H9 (cell line): ENCODE measurements around the gene SCN1B. TPM values are rescaled to one million over a fixed set of nuclear protein-coding genes. Genes with fewer than 3 reads are reported as not detected.

Experiments used
- DNase-seq: peaks from one replicate; pipeline ENCODE4 v3.0.0-alpha.2; 2017
- H2AFZ ChIP-seq: one replicate; pipeline ENCODE4 v1.6.1; 2013; ENCODE audit warnings: mild to moderate bottlenecking, low read length, control low read depth, moderate library complexity
- H2AK5ac ChIP-seq: 2 replicates; pipeline ENCODE4 v1.6.1; 2013; ENCODE audit warnings: low read length, control low read depth, mixed read lengths; ENCODE audit not compliant: insufficient read length
- H2BK120ac ChIP-seq: one replicate; pipeline ENCODE4 v1.6.1; 2013; ENCODE audit warnings: low read depth, mild to moderate bottlenecking, low read length, control low read depth, inconsistent platforms; ENCODE audit not compliant: poor library complexity, severe bottlenecking
- H2BK12ac ChIP-seq: 2 replicates; pipeline ENCODE4 v1.6.1; 2013; ENCODE audit warnings: low read length, control low read depth, mixed read lengths, low read depth; ENCODE audit not compliant: insufficient read length
- H2BK15ac ChIP-seq: 2 replicates; pipeline ENCODE4 v1.6.1; 2013; ENCODE audit warnings: low read depth, low read length, control low read depth
- H2BK20ac ChIP-seq: one replicate; pipeline ENCODE4 v1.6.1; 2013; ENCODE audit warnings: low read depth, mild to moderate bottlenecking, low read length, control low read depth, inconsistent platforms; ENCODE audit not compliant: poor library complexity, severe bottlenecking
- H2BK5ac ChIP-seq: 2 replicates; pipeline ENCODE4 v1.6.1; 2013; ENCODE audit warnings: low read length, control low read depth, mixed read lengths; ENCODE audit not compliant: insufficient read length
- H3K14ac ChIP-seq: 2 replicates; pipeline ENCODE4 v1.6.1; 2013; ENCODE audit warnings: low read length, control low read depth; ENCODE audit not compliant: insufficient read depth
- H3K18ac ChIP-seq: 2 replicates; pipeline ENCODE4 v1.6.1; 2013; ENCODE audit warnings: low read depth, mild to moderate bottlenecking, mixed read lengths, low read length, control low read depth; ENCODE audit not compliant: insufficient read length
- H3K23ac ChIP-seq: 2 replicates; pipeline ENCODE4 v1.6.1; 2013; ENCODE audit warnings: low read length, control low read depth, mixed read lengths, low read depth; ENCODE audit not compliant: insufficient read length
- H3K23me2 ChIP-seq: 2 replicates; pipeline ENCODE4 v1.6.1; 2013; ENCODE audit warnings: low read depth, mild to moderate bottlenecking, mixed read lengths, low read length, control low read depth; ENCODE audit not compliant: insufficient read length, poor library complexity, severe bottlenecking
- H3K27ac ChIP-seq: 2 replicates; pipeline ENCODE4 v1.5.1; 2013; ENCODE audit warnings: low read length, control low read depth, mixed read lengths, low read depth; ENCODE audit not compliant: insufficient read length
- H3K27me3 ChIP-seq: 2 replicates; pipeline ENCODE4 v1.6.1; 2013; ENCODE audit warnings: low read length, control low read depth, inconsistent platforms; ENCODE audit not compliant: insufficient read depth
- H3K4ac ChIP-seq: 2 replicates; pipeline ENCODE4 v1.6.1; 2013; ENCODE audit warnings: low read depth, mild to moderate bottlenecking, control low read depth, inconsistent platforms, low read length, moderate library complexity
- H3K4me1 ChIP-seq: 2 replicates; pipeline ENCODE4 v1.6.1; 2013; ENCODE audit warnings: low read length, control low read depth, inconsistent platforms; ENCODE audit not compliant: insufficient read depth
- H3K4me2 ChIP-seq: 2 replicates; pipeline ENCODE4 v1.6.1; 2013; ENCODE audit warnings: low read length, control low read depth, mixed read lengths; ENCODE audit not compliant: insufficient read length, insufficient read depth
- H3K56ac ChIP-seq: 2 replicates; pipeline ENCODE4 v1.6.1; 2013; ENCODE audit warnings: low read depth, mild to moderate bottlenecking, mixed read lengths, low read length, control low read depth; ENCODE audit not compliant: insufficient read length
- H3K79me1 ChIP-seq: 2 replicates; pipeline ENCODE4 v1.6.1; 2013; ENCODE audit warnings: low read depth, mild to moderate bottlenecking, moderate library complexity, low read length, control low read depth, inconsistent platforms; ENCODE audit not compliant: insufficient read depth, poor library complexity, severe bottlenecking
- H3K79me2 ChIP-seq: 2 replicates; pipeline ENCODE4 v1.6.1; 2013; ENCODE audit warnings: low read length, control low read depth, inconsistent platforms; ENCODE audit not compliant: insufficient read depth
- H3K9ac ChIP-seq: 2 replicates; pipeline ENCODE4 v1.6.1; 2013; ENCODE audit warnings: low read length, control low read depth, mixed read lengths; ENCODE audit not compliant: insufficient read length; ENCODE audit errors: extremely low read depth
- H3K9me3 ChIP-seq: one replicate; pipeline ENCODE4 v1.6.1; 2013; ENCODE audit warnings: low read depth, low read length, inconsistent platforms; ENCODE audit not compliant: control insufficient read depth
- H3T11ph ChIP-seq: one replicate; pipeline ENCODE4 v1.6.1; 2013; ENCODE audit warnings: mild to moderate bottlenecking, low read length, control low read depth, inconsistent platforms
- H4K20me1 ChIP-seq: one replicate; pipeline ENCODE4 v1.6.1; 2013; ENCODE audit not compliant: control insufficient read depth, insufficient read length, insufficient read depth
- H4K5ac ChIP-seq: 2 replicates; pipeline ENCODE4 v1.6.1; 2013; ENCODE audit warnings: low read depth, mild to moderate bottlenecking, mixed read lengths, low read length, control low read depth; ENCODE audit not compliant: insufficient read length
- H4K8ac ChIP-seq: replicated peaks from 2 replicates; pipeline ENCODE4 v1.6.1; 2013; ENCODE audit warnings: low read length, control low read depth, mixed read lengths, low read depth; ENCODE audit not compliant: insufficient read length
- H4K91ac ChIP-seq: 2 replicates; pipeline ENCODE4 v1.6.1; 2013; ENCODE audit warnings: low read depth, mild to moderate bottlenecking, moderate library complexity, mixed read lengths, low read length, control low read depth; ENCODE audit not compliant: insufficient read length
- H3K27ac Mint-ChIP-seq, 3 experiments: 2 replicates in 2 of 3; 3 replicates in 1 of 3; pipeline ENCODE4 v1.8.0; 2020 to 2021; ENCODE audit warnings: mixed read lengths in 3 of 3, mild to moderate bottlenecking in 1 of 3, moderate library complexity in 1 of 3
- H3K27me3 Mint-ChIP-seq: 2 replicates; pipeline ENCODE4 v1.8.0; 2021; ENCODE audit warnings: low read depth, mild to moderate bottlenecking, moderate library complexity, mixed read lengths
- H3K36me3 Mint-ChIP-seq, 3 experiments: 2 replicates in 2 of 3; 3 replicates in 1 of 3; pipeline ENCODE4 v1.8.0; 2020 to 2021; ENCODE audit warnings: low read depth in 3 of 3, mixed read lengths in 3 of 3; ENCODE audit not compliant: insufficient read depth in 1 of 3
- H3K4me1 Mint-ChIP-seq, 2 experiments: 2 replicates each; pipeline ENCODE4 v1.8.0; 2020; ENCODE audit warnings: mixed read lengths in 2 of 2
- H3K4me3 Mint-ChIP-seq, 2 experiments: 2 replicates in 1 of 2; 3 replicates in 1 of 2; pipeline ENCODE4 v1.8.0; 2020 to 2021; ENCODE audit warnings: mild to moderate bottlenecking in 2 of 2, mixed read lengths in 2 of 2, moderate library complexity in 1 of 2
- H3K9me3 Mint-ChIP-seq, 2 experiments: 2 replicates in 1 of 2; 3 replicates in 1 of 2; pipeline ENCODE4 v1.8.0; 2020; ENCODE audit warnings: mild to moderate bottlenecking in 2 of 2, mixed read lengths in 2 of 2, moderate library complexity in 1 of 2
- CTCF ChIP-seq: fragments of 200-600 bp; sonication (generic); conservative IDR thresholded peaks from 3 replicates; pipeline ENCODE4 v1.8.0; 2021; ENCODE audit warnings: antibody characterized with exemption, mild to moderate bottlenecking
- WGBS: extraction: QIAGEN DNeasy Blood & Tissue Kit; methylation state at CpG from one replicate; pipeline ENCODE4 v1.1.7; 2013; ENCODE audit warnings: missing lambda C conversion rate, low lambda C conversion rate, mixed read lengths; ENCODE audit not compliant: insufficient read length; ENCODE audit errors: extremely low coverage; 5-methylcytosine and 5-hydroxymethylcytosine counted together
- total RNA-seq: library from RNA; stranded (reverse); gene quantifications from 2 replicates; pipeline ENCODE4 v1.2.1, GENCODE V29; 2021

Gene SCN1B
- total RNA-seq, 1 experiment from 2014 or later, result 3.8 TPM

GRCh38 chr19:35069696-35070095 is 39.4 kb downstream of the SCN1B start:
- H2BK120ac ChIP-seq, result no peak overlapping the region
- H4K5ac ChIP-seq, result no peak overlapping the region
- no peak overlapping the region for H3K56ac ChIP-seq
- H3K23ac ChIP-seq, result no peak overlapping the region
- H2BK20ac ChIP-seq, result no peak overlapping the region
- peaks cover 3% of the 10 kb centered on the region for H3K27me3 Mint-ChIP-seq
- no peak for DNase-seq
- no peak overlapping the region for H3K4me3 Mint-ChIP-seq
- H4K20me1 ChIP-seq, result no peaks in the 10 kb centered on the region
- H3K79me2 ChIP-seq, result no peaks in the 10 kb centered on the region
- H3K18ac ChIP-seq, result no peak overlapping the region
- no peak overlapping the region for H4K8ac ChIP-seq
- H3K27ac ChIP-seq, result no peak overlapping the region
- H3K23me2 ChIP-seq, result no peaks in the 10 kb centered on the region
- H4K91ac ChIP-seq, result no peak overlapping the region
- peaks cover 26 to 29% of the 10 kb centered on the region in 2 experiments for H3K4me1 Mint-ChIP-seq
- H3K9me3 ChIP-seq, result no peaks in the 10 kb centered on the region
- no peak overlapping the region for H3T11ph ChIP-seq
- H3K9ac ChIP-seq, result no peak overlapping the region
- no peak overlapping the region for H2AK5ac ChIP-seq
- no CpG with 5 or more reads among the region's 1 CpG for WGBS
- no peak overlapping the region for H3K14ac ChIP-seq
- H2BK5ac ChIP-seq, result no peak overlapping the region
- H3K4me2 ChIP-seq, result no peak overlapping the region
- H3K9me3 Mint-ChIP-seq, result peaks cover 6 to 8% of the 10 kb centered on the region in 2 experiments; a peak in 4 of 5 replicates
- H3K27me3 ChIP-seq, result no peaks in the 10 kb centered on the region
- H2BK15ac ChIP-seq, result no peak overlapping the region
- H3K27ac Mint-ChIP-seq, result no peak overlapping the region; a peak in 1 of 7 replicates
- no peak overlapping the region for H2AFZ ChIP-seq
- peaks cover 0 to 4% (median 0%) of the 10 kb centered on the region in 3 experiments; a peak in 3 of 7 replicates for H3K36me3 Mint-ChIP-seq
- no peak for TF ChIP-seq CTCF
- no peak overlapping the region for H3K4ac ChIP-seq
- H3K79me1 ChIP-seq, result no peaks in the 10 kb centered on the region
- H3K4me1 ChIP-seq, result peaks cover 5% of the 10 kb centered on the region; the same call in 1 of the 2 replicates
- no peak overlapping the region for H2BK12ac ChIP-seq
